ENCODE data around the gene SATB2. TPM values are rescaled to one million over a fixed set of nuclear protein-coding genes. Genes with fewer than 3 reads are reported as not detected.
A peak's percentile ranks its signal among the peaks of the same experiment; 100 is the strongest.

The SATB2 gene
- total and polyA plus RNA-seq, 8 donors = 0.80 to 4.8 (median 3.2) TPM

GRCh38 chr2:199309411-199309810, 148.3 kb downstream of the SATB2 start:
- ATAC-seq = no peak
- H3K9me3 ChIP-seq = no peaks in the 10 kb centered on the region
- H3K4me1 ChIP-seq = no peaks in the 10 kb centered on the region
- intact Hi-C loops (cut with DNase I) = no loop called here
- no peak overlapping the region for H3K4me3 ChIP-seq
- DNase-seq = no peak
- H3K36me3 ChIP-seq = no peaks in the 10 kb centered on the region
- no peak for TF ChIP-seq CTCF (IDR thresholded peaks at IDR 0.05)
- no peaks in the 10 kb centered on the region for H3K27me3 ChIP-seq
- H3K27ac ChIP-seq = no peak overlapping the region
- FAIRE-seq = no peak
- WGBS, 2 donors = 85 to 87% methylated on average over 4 of the region's 4 CpGs

GRCh38 chr2:199308567-199308966, 149.2 kb downstream of the SATB2 start:
- ATAC-seq (no peak), FAIRE-seq (no peak), DNase-seq (peak in 2 of 6 donors; percentile 8 to 35)
- 93 to 95% methylated on average over 14 of the region's 14 CpGs for WGBS, 2 donors
- Histone ChIP-seq H3K4me1 (no peaks in the 10 kb centered on the region), H3K4me3 (no peak overlapping the region), H3K27me3 (no peaks in the 10 kb centered on the region), H3K27ac (no peak overlapping the region), H3K36me3 (no peaks in the 10 kb centered on the region), H3K9me3 (no peaks in the 10 kb centered on the region)
- no peak for TF ChIP-seq CTCF (IDR thresholded peaks at IDR 0.05)
- intact Hi-C loops (cut with DNase I) = no loop called here

- intact Hi-C loops (cut with DNase I) = no loop called here
- no peak for FAIRE-seq
Measured at GRCh38 chr2:199307461-199307860, 150.3 kb downstream of the SATB2 start.

GRCh38 chr2:199306116-199306515, 151.6 kb downstream of the SATB2 start:
- no peaks in the 10 kb centered on the region for H3K4me1 ChIP-seq
- H3K36me3 ChIP-seq = no peaks in the 10 kb centered on the region
- DNase-seq = no peak
- no peak overlapping the region for H3K4me3 ChIP-seq
- no peaks in the 10 kb centered on the region for H3K27me3 ChIP-seq
- 50 to 55% methylated on average over 3 of the region's 3 CpGs for WGBS, 2 donors
- no peak for TF ChIP-seq CTCF (IDR thresholded peaks at IDR 0.05)
- no peaks in the 10 kb centered on the region for H3K9me3 ChIP-seq
- no peak overlapping the region for H3K27ac ChIP-seq
- ATAC-seq = no peak
- intact Hi-C loops (cut with DNase I) = no loop called here
- FAIRE-seq = no peak

More at GRCh38 chr2:199307461-199307860, 150.3 kb downstream of the SATB2 start:
- no peaks in the 10 kb centered on the region for H3K4me1 ChIP-seq
- no peaks in the 10 kb centered on the region for H3K27me3 ChIP-seq
- no peaks in the 10 kb centered on the region for H3K36me3 ChIP-seq
- H3K4me3 ChIP-seq = no peak overlapping the region
- DNase-seq (no peak), ATAC-seq (no peak)
- WGBS, 2 donors = 78 to 79% methylated on average over 1 of the region's 1 CpG
- TF ChIP-seq CTCF (IDR thresholded peaks at IDR 0.05) = no peak
- no peaks in the 10 kb centered on the region for H3K9me3 ChIP-seq
- H3K27ac ChIP-seq = no peak overlapping the region

GRCh38 chr2:199303728-199304177, 154.0 kb downstream of the SATB2 start:
- H3K4me3 ChIP-seq = no peak overlapping the region
- intact Hi-C loops (cut with DNase I) = no loop called here
- H3K4me1 ChIP-seq = no peaks in the 10 kb centered on the region
- WGBS, 2 donors = 84 to 89% methylated on average over 6 of the region's 6 CpGs
- DNase-seq (no peak), FAIRE-seq (no peak), ATAC-seq (no peak)
- H3K36me3 ChIP-seq = no peaks in the 10 kb centered on the region
- no peaks in the 10 kb centered on the region for H3K9me3 ChIP-seq
- no peak for TF ChIP-seq CTCF (IDR thresholded peaks at IDR 0.05)
- H3K27ac ChIP-seq = no peak overlapping the region
- H3K27me3 ChIP-seq = no peaks in the 10 kb centered on the region

All from pancreas (tissue), 10 donors.